ENCODE measurements around the gene WWC1.

WWC1 gene

GRCh38 chr5:168291342-168291963, at the start of gene WWC1:
Gene WWC1, plus strand, starts transcription at chr5:168291645. Its CDS starts 508 bp downstream, at chr5:168292153.
- no peak for FAIRE-seq

DNA sequence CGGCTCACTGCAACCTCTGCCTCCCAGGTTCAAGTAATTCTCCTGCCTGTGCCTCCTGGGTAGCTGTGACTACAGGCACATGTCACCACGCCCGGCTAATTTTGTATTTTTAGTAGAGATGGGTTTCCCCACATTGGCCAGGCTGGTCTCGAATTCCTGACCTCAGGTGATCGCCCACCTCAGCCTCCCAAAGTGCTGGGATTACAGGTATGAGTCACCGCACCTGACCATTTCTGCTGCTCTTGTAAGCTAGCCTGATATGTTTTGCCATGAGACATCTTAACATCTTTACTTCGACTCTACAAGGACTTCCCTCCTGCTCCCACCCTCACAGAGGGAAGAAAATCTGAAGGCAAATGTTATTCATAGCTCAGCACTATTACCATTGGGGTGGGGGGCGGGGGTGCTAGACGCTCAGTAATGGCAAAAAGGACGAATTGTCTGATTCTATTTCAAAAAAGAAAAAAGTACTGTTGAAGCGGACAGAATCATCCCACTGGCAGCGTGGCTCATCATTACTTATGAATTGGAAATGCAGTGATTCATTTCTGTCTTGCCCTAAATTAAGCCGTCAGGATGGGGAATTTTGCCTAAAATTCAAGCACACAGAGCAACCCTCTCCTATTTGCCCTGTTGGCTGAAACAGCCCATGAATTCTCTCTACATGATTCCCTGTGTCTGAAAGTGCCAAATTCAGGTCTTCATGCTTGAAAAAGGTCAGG, 46.4 kb upstream of the WWC1 start:
- no peak for FAIRE-seq

- no peak for FAIRE-seq
Observed at GRCh38 chr5:168249923-168250322, 41.5 kb upstream of the WWC1 start.

DNA sequence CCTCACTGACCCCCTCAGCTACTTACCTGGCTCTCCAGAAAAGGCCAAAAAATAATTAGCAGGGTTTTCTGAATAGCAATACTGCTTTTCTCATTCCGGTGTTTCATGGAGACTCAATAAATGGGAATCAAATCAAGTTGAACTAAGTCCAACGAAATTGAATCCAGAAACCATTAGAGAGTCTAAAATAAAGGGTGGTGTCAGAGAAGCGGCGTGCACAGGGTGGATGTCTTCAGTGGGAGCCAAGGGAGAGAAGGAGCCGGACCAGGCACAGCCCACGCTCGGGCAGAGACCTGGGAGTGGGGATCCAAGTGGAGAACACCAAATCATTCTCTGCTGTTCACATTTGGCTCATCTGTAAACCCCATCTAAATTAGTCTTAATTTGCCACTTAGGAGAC, 40.2 kb upstream of the WWC1 start:
- no peak for FAIRE-seq

GRCh38 chr5:168254013-168254693, 37.3 kb upstream of the WWC1 start:
- FAIRE-seq = no peak

GRCh38 chr5:168260353-168261226, 30.9 kb upstream of the WWC1 start:
- FAIRE-seq = no peak

GRCh38 chr5:168261227-168261571, 30.2 kb upstream of the WWC1 start:
- FAIRE-seq = no peak

DNA sequence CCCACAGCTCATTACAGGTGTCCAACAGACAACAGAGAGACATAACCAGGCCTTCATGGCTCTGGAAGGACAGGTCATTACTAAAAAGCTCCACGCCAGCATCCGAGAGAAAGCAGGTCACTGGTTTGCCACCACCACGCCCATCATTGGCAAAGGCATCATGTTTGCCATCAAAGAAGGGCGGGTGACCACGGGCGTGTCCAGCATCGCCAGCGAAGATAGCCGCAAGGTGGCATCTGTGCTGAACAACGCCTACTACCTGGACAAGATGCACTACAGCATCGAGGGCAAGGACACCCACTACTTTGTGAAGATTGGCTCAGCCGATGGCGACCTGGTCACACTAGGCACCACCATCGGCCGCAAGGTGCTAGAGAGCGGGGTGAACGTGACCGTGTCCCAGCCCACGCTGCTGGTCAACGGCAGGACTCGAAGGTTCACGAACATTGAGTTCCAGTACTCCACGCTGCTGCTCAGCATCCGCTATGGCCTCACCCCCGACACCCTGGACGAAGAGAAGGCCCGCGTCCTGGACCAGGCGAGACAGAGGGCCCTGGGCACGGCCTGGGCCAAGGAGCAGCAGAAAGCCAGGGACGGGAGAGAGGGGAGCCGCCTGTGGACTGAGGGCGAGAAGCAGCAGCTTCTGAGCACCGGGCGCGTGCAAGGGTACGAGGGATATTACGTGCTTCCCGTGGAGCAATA, 29.3 kb upstream of the WWC1 start:
- no peak for FAIRE-seq

GRCh38 chr5:168263121-168263520, 28.3 kb upstream of the WWC1 start:
- no peak for FAIRE-seq

GRCh38 chr5:168266016-168266415, 25.4 kb upstream of the WWC1 start:
- FAIRE-seq = no peak

DNA sequence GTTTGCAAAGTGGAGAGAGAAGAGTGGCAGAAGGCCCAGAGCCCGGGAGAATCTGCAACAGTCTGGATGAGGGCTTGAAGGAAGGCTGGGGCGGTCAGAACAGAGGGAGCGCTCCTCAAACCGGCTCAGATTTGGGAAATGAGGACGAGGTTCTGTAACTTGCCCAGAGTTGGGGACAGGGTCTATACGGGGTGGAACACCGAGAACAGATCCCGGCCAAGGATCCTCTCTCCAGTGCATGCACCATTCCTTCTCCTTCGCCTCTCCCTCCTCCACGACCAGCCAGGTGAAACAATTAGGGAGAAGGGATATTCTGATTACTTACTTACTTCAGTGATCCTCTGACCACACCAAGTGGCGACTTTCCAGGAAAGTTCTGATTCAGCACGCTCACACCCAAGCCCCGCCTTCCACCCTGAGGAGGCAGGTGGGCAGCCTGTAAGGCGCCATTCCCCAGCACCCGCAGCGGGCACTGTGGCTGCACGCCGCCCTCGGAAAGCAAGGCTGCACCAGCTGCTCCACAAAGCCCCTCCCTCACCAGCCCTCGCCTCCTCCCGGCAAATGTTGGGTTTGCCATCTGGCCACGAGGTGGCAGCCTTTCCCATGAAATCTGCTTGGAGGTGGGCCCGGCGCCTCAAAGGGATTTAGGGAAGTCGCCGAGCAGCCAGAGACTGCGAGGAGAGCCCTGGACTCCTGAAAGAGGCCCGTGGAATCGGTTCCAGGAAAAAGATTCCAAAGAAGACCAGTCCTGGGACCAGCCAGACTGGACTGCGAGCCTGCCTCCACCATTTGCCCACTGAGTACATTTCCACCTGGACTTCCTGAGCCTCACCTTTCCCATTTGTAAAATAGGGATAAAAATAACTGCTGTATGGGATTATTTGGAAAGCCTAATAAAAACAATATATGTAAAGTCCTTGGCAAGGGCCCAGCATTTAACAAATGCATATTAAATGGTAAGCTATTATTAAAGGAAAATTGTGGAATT, 22.2 kb upstream of the WWC1 start:
- FAIRE-seq = no peak

DNA sequence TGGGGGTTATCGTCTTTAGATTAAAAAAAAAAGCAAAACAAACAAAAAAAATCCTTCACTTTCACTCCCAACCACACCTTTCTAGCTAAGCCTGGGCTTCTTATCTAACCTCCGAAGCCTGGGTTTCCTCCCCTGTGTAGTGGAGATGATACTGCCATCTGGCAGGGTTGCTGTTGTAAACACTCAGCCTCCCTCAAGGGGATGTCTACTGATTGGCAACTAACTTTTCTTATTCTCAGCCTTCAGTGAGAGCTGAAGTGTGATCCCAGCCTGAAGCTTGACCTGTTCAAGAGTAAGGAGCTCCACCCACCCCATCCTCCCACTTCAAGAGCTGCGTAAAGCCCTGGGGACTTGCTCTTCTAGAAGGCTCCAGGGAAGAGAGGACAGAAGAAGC, 21.5 kb upstream of the WWC1 start:
- FAIRE-seq = no peak

GRCh38 chr5:168270476-168270875, 21.0 kb upstream of the WWC1 start:
- no peak for FAIRE-seq

GRCh38 chr5:168273056-168273980, 18.1 kb upstream of the WWC1 start:
- no peak for FAIRE-seq

GRCh38 chr5:168274406-168274805, 17.0 kb upstream of the WWC1 start:
- no peak for FAIRE-seq

- no peak for FAIRE-seq
Observed at GRCh38 chr5:168275940-168276339, 15.5 kb upstream of the WWC1 start.

- no peak for FAIRE-seq
Observed at GRCh38 chr5:168282120-168282519, 9.3 kb upstream of the WWC1 start.

DNA sequence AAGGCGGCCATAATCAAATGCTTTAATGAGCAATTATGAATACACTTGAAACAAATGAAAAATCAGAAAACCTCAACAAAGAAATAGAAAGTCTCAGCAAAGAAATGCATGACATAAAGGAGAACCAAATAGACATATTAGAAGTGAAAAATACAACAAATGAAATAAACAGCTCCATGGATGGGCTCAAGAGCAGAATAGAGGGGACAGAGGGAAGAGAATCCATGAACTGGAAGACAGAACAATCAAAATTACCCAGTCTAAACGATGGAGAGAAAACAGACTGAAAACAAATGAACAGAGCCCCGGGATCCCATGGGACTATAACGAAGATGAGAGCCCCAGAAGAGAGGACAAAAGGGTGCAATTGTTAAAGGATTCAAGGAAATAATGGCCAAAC, 6.6 kb upstream of the WWC1 start:
- FAIRE-seq = no peak

DNA sequence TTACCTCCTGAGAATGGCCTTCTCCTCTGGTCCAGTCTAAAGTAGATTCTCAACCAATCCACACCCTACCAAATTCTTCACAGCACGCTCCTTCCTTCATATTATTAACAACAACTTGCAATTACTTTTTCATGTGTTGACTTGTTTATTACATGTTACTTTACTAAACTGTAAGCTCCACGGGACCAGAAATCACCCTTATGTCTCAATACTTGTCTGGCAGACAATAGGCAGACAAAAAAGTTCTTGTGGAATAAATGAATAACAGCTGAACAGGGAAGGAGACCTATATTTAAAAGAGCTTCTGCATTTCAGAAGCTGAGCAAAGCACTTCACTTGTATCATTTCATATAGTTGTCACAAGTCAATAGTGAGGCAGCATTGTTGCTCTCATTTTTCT, 5.7 kb upstream of the WWC1 start:
- FAIRE-seq = no peak

DNA sequence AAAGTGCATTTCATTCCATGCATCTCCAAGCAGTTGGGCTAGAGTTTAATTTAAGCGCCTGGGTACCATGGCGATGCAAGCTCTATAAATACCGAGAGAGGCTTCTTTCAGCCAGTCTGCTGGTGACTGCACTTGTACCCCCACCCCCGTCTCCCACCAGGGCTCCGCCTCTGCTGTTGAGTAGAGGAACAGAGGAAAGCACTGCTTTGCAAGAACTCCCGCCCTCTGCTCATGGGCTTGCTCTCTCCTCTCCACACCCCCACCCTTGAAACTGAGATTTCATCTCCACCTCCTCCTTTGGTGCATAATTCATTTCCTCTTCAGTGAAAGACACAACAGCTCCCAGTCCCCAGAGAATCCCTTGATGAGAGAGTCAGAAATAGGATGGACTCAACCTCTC, 5.1 kb upstream of the WWC1 start:
- no peak for FAIRE-seq

Data from TTC549 (cell line).